Esophagus muscularis mucosa (tissue), 4 donors: Measurements from ENCODE around the gene FOXP3. TPM values are rescaled to one million over a fixed set of nuclear protein-coding genes. Genes with fewer than 3 reads are reported as not detected.

Experiments used
- DNase-seq: peaks from one replicate; pipeline ENCODE4 v3.0.0-alpha.2; 2017; ENCODE audit errors: extremely low spot score
- H3K27ac ChIP-seq, 4 donors: fragments of 200-600 bp; sonication (generic); replicated peaks in 1 of 4; 1 replicate in 3 of 4; 2 replicates in 1 of 4; pipeline ENCODE4 v1.5.1; 2016 to 2019; ENCODE audit warnings: mild to moderate bottlenecking in 1 of 4
- H3K27me3 ChIP-seq, 4 donors: fragments of 200-600 bp; sonication (generic); one replicate each; pipeline versions ENCODE4 v1.5.1 to v1.6.0; 2016 to 2019
- H3K36me3 ChIP-seq, 4 donors: fragments of 200-600 bp; sonication (generic); one replicate each; pipeline ENCODE4 v1.5.1; 2016 to 2019
- H3K4me1 ChIP-seq, 4 donors: fragments of 200-600 bp; sonication (generic); one replicate each; pipeline ENCODE4 v1.5.1; 2016 to 2019
- H3K4me3 ChIP-seq, 4 donors: fragments of 200-600 bp; sonication (generic); 1 replicate in 2 of 4; 2 replicates in 2 of 4; pipeline ENCODE4 v1.5.1; 2016 to 2019; ENCODE audit warnings: mild to moderate bottlenecking in 4 of 4, moderate library complexity in 1 of 4
- H3K9me3 ChIP-seq, 4 donors: fragments of 200-600 bp; sonication (generic); 1 replicate in 3 of 4; 2 replicates in 1 of 4; pipeline ENCODE4 v1.5.1; 2016 to 2019
- EP300 ChIP-seq: sonication (generic); formaldehyde crosslinking; IDR thresholded peaks from one replicate; pipeline ENCODE4 v1.6.1; 2017; ENCODE audit warnings: antibody characterized with exemption
- POLR2A ChIP-seq: fragments of 450-650 bp; IDR thresholded peaks from one replicate; pipeline ENCODE4 v1.6.1; 2017; ENCODE audit warnings: antibody characterized with exemption, moderate library complexity, mild to moderate bottlenecking, low read depth
- POLR2AphosphoS5 ChIP-seq, 2 donors: sonication (generic); formaldehyde crosslinking; IDR thresholded peaks; one replicate each; pipeline ENCODE4 v1.6.1; 2017; ENCODE audit warnings: antibody characterized with exemption in 2 of 2
- WGBS: methylation state at CpG from one replicate; pipeline ENCODE4 v1.1.5; 2018; 5-methylcytosine and 5-hydroxymethylcytosine counted together
- intact Hi-C: fragments of 100-400 bp; cut with DNase I; formaldehyde crosslinking; loops from one replicate; pipeline ENCODE4 v1.15.1; 2023
- total RNA-seq, 4 donors: library from RNA; depleted of rRNA; stranded (reverse); fragments of >200 nt; gene quantifications; one replicate each; pipeline versions ENCODE4 v1.1.0 to v1.2.1, GENCODE V29; 2016
- TF ChIP-seq, protein P1 (sequence below), 3 experiments: fragments of 200-600 bp in 2 of 3; fragments of 450-650 bp in 1 of 3; sonication (generic) in 2 of 3; IDR thresholded peaks; one replicate each; pipeline ENCODE4 v1.5.1; 2017 to 2019; ENCODE audit warnings: antibody characterized with exemption in 3 of 3, mild to moderate bottlenecking in 2 of 3, moderate library complexity in 1 of 3

The FOXP3 gene
- total RNA-seq, 4 donors from 2014 or later: not detected

DNA sequence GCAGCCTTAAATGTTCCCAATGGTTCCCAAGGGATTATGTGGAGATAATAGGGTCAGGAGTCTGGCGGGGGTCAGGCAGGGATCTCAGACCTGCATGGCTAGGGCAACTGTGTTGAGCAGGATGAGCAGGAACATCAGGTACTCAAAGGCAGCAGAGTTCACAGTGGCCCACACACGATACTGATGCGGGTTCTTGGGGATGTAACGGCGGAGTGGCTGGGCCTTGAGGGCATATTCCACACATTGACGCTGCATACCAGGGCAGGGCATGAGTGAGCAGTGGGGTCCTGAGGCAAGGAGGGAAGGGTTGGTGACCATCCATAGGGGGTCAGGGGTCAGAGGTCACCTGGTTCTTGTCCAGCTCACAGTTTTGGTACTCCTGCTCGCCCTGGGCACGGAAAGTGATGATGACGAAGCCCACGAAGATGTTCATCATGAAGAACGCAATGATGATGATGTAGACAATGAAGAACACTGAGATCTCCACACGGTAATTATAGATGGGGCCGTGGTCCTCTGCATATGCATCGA lies 49.4 kb downstream of the FOXP3 start:
- TF ChIP-seq, protein P1, sequence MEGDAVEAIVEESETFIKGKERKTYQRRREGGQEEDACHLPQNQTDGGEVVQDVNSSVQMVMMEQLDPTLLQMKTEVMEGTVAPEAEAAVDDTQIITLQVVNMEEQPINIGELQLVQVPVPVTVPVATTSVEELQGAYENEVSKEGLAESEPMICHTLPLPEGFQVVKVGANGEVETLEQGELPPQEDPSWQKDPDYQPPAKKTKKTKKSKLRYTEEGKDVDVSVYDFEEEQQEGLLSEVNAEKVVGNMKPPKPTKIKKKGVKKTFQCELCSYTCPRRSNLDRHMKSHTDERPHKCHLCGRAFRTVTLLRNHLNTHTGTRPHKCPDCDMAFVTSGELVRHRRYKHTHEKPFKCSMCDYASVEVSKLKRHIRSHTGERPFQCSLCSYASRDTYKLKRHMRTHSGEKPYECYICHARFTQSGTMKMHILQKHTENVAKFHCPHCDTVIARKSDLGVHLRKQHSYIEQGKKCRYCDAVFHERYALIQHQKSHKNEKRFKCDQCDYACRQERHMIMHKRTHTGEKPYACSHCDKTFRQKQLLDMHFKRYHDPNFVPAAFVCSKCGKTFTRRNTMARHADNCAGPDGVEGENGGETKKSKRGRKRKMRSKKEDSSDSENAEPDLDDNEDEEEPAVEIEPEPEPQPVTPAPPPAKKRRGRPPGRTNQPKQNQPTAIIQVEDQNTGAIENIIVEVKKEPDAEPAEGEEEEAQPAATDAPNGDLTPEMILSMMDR (IDR thresholded peaks at IDR 0.05): no peak
- TF ChIP-seq POLR2AphosphoS5 (IDR thresholded peaks at IDR 0.05) (no peak), EP300 (no peak), POLR2A (no peak)
- no peaks in the 10 kb centered on the region for H3K4me1 ChIP-seq
- no peaks in the 10 kb centered on the region for H3K36me3 ChIP-seq
- H3K27ac ChIP-seq: no peak overlapping the region
- 88% methylated on average over 14 of the region's 14 CpGs for WGBS
- no peak for DNase-seq
- peaks cover 0 to 8% (median 0%) of the 10 kb centered on the region in 4 donors for H3K27me3 ChIP-seq
- no peak overlapping the region for H3K4me3 ChIP-seq
- intact Hi-C loops: no loop called here
- H3K9me3 ChIP-seq: no peaks in the 10 kb centered on the region

DNA sequence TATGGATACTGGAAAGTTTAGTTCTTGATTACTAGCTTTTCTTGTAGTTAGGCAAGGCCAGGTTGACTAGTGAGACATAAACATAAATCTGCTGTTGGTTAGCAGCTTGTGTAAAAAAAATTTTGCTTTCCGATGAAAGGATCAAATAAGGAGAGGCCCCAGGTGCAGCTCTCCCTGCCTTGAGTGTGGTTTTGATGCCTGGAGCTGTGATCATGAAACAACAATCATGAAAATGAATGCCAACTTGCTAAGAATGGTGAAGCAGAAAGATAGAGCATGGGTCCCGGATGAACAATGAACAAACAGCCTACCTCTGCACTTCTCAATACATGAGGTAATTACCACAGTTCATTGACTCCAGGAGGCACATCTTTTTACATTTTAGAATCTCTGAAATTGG lies 50.1 kb downstream of the FOXP3 start:
- Histone ChIP-seq H3K4me1 (no peaks in the 10 kb centered on the region), H3K36me3 (no peaks in the 10 kb centered on the region), H3K9me3 (no peaks in the 10 kb centered on the region), H3K4me3 (no peak overlapping the region), H3K27me3 (peaks cover 0 to 8% (median 3%) of the 10 kb centered on the region in 4 donors), H3K27ac (no peak overlapping the region)
- intact Hi-C loops: no loop called here
- TF ChIP-seq, protein P1 (IDR thresholded peaks at IDR 0.05): no peak
- TF ChIP-seq EP300 (no peak), POLR2AphosphoS5 (IDR thresholded peaks at IDR 0.05) (no peak), POLR2A (no peak)
- WGBS: 79% methylated on average over 2 of the region's 2 CpGs
- DNase-seq: no peak

DNA sequence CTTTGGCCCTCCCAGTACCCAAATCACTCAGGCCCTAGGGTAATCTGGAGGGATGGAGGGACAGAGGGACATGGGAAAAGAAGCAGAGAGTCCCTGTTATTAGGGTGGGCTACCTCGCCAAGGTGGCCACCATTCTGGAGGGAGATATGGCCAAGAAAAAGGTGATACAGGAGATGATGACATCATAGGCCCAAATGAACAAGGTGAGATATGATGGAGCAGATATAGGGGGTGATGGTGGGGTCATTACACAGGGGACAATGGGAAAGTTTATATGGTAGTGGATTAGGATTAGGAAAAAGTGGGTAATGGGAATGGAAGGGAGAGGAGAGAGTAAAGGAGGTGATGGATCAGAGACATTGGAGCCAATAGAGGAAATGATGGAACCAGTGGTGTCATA lies 51.6 kb downstream of the FOXP3 start:
- H3K9me3 ChIP-seq: no peaks in the 10 kb centered on the region
- H3K4me1 ChIP-seq: no peaks in the 10 kb centered on the region
- TF ChIP-seq EP300 (no peak), POLR2A (no peak), POLR2AphosphoS5 (IDR thresholded peaks at IDR 0.05) (no peak)
- TF ChIP-seq, protein P1 (IDR thresholded peaks at IDR 0.05): no peak
- intact Hi-C loops: no loop called here
- no peak for DNase-seq
- no peak overlapping the region for H3K4me3 ChIP-seq
- H3K27me3 ChIP-seq: peaks cover 0 to 9% (median 4%) of the 10 kb centered on the region in 4 donors
- 69% methylated on average over 1 of the region's 1 CpG for WGBS
- no peaks in the 10 kb centered on the region for H3K36me3 ChIP-seq
- H3K27ac ChIP-seq: no peak overlapping the region

DNA sequence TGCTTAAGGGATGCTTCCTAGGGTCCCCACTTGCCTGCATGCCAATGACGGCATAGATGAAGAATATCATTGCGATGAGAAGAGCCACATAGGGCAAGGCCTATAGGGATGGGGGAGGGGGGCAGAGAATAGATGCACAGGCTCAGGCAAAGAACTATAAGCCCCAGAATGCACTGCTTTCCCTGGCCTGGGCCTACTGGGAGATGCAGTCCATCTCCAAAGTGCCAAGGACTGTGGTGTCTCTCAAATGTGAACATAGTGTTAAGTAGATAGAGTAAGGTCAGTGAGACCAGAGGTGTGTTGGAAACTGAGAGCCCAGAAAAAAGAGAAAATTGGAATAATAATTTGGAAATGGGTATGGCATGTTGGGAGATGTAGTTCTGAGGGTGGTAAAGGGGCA lies 52.3 kb downstream of the FOXP3 start:
- H3K27ac ChIP-seq: no peak overlapping the region
- no peaks in the 10 kb centered on the region for H3K9me3 ChIP-seq
- 96% methylated on average over 2 of the region's 2 CpGs for WGBS
- no peaks in the 10 kb centered on the region for H3K4me1 ChIP-seq
- intact Hi-C loops: no loop called here
- H3K4me3 ChIP-seq: no peak overlapping the region
- TF ChIP-seq POLR2AphosphoS5 (IDR thresholded peaks at IDR 0.05) (no peak), EP300 (no peak), POLR2A (no peak)
- TF ChIP-seq, protein P1 (IDR thresholded peaks at IDR 0.05): no peak
- DNase-seq: no peak
- H3K36me3 ChIP-seq: no peaks in the 10 kb centered on the region
- H3K27me3 ChIP-seq: peaks cover 0 to 10% (median 4%) of the 10 kb centered on the region in 4 donors

DNA sequence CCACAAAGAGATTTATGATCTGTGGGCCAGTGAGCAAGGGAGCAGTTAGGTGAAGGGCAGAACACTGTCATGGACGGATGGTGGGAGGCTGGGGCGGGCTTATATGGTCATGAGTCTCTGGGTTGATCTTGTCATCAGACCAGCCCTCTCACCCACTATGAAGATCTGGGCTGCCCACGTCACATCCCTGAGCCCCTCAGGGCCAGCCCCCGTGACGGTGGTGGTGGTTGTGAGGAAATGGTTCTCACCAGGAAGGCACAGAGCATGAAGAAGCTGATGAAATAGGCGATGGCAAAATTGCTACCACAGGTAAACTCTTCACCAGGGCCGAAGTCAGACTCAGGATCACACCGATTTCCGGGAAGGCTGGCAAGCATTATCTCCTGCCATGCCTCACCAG lies 53.4 kb downstream of the FOXP3 start:
- WGBS: 77% methylated on average over 8 of the region's 9 CpGs
- DNase-seq: no peak
- no peaks in the 10 kb centered on the region for H3K9me3 ChIP-seq
- H3K4me1 ChIP-seq: no peaks in the 10 kb centered on the region
- H3K27me3 ChIP-seq: peaks cover 0 to 14% (median 4%) of the 10 kb centered on the region in 4 donors
- intact Hi-C loops: no loop called here
- TF ChIP-seq POLR2AphosphoS5 (IDR thresholded peaks at IDR 0.05): no peak
- TF ChIP-seq POLR2A: no peak
- TF ChIP-seq, protein P1 (IDR thresholded peaks at IDR 0.05): no peak
- TF ChIP-seq EP300: no peak
- no peak overlapping the region for H3K27ac ChIP-seq
- no peak overlapping the region for H3K4me3 ChIP-seq
- no peaks in the 10 kb centered on the region for H3K36me3 ChIP-seq
